ENCODE data around the gene AVL9. TPM values are rescaled to one million over a fixed set of nuclear protein-coding genes. Genes with fewer than 3 reads are reported as not detected.

The AVL9 gene
- polyA plus RNA-seq, 1 of the 3 experiments (the other 2 are of a cell fraction), result 8.9 TPM

GRCh38 chr7:32472015-32472414, 23.3 kb upstream of the AVL9 start:
- Histone ChIP-seq H3K79me2 (ENCODE audit: insufficient read depth) (no peaks in the 10 kb centered on the region), H3K4me1 (ENCODE audit: control insufficient read depth in 1 of 2, insufficient read depth in 2 of 2, low read depth in 1 of 2, low read length in 1 of 2) (no peaks in the 10 kb centered on the region), H3K4me3 (ENCODE audit: low read depth in 2 of 2, low read length in 1 of 2) (no peak overlapping the region), H4K20me1 (ENCODE audit: insufficient read depth) (no peaks in the 10 kb centered on the region), H3K36me3 (replicated peaks in 1 of 2; ENCODE audit: control insufficient read depth in 1 of 2, insufficient read depth in 2 of 2, low read length in 1 of 2) (no peaks in the 10 kb centered on the region), H3K9me2 (no peaks in the 10 kb centered on the region), H2AFZ (ENCODE audit: low read depth) (no peak overlapping the region), H3K9me3 (no peaks in the 10 kb centered on the region), H3K9ac (no peak overlapping the region), H3K4me2 (no peak overlapping the region), H3F3A (replicated peaks; ENCODE audit: insufficient read depth) (no peaks in the 10 kb centered on the region), H3K27me3 (ENCODE audit: insufficient read depth) (peaks cover 8% of the 10 kb centered on the region; the same call in 1 of the 2 replicates), H3K27ac (ENCODE audit: low read depth in 2 of 2, low read length in 1 of 2) (no peak overlapping the region)
- ChIA-PET POLR2A (no interaction called here), CTCF (interaction anchor here (1.5 kb wide), 1 partner anchor 261 kb away, joined by 7 read pairs; no protein-coding TSS in a partner anchor)
- DNase-seq, result no peak
- WGBS (ENCODE audit: low lambda C conversion rate), result 68% methylated on average over 9 of the region's 9 CpGs
- TF ChIP-seq MEF2A (IDR thresholded peaks at IDR 0.05; ENCODE audit: borderline replicate concordance, low read depth) (no peak), GABPA (IDR thresholded peaks at IDR 0.05; ENCODE audit: low read depth) (no peak), TEAD4 (IDR thresholded peaks at IDR 0.05; ENCODE audit: borderline replicate concordance, insufficient read depth) (no peak), RAD21 (IDR thresholded peaks at IDR 0.05; ENCODE audit: low read length) (no peak), FOXM1 (IDR thresholded peaks at IDR 0.05; ENCODE audit: low read depth) (no peak), TCF12 (IDR thresholded peaks at IDR 0.05) (no peak), NRF1 (IDR thresholded peaks at IDR 0.05; ENCODE audit: low read depth, low read length) (no peak), USF2 (IDR thresholded peaks at IDR 0.05; ENCODE audit: borderline replicate concordance, low read depth, low read length) (no peak), IRF3 (IDR thresholded peaks at IDR 0.05; ENCODE audit: low read depth, low read length) (no peak), CHD2 (IDR thresholded peaks at IDR 0.05; ENCODE audit: low read length, partially characterized antibody) (no peak), EP300 (IDR thresholded peaks at IDR 0.05; ENCODE audit: borderline replicate concordance in 1 of 2, low read depth in 1 of 2, low read length in 1 of 2) (no peak)

GRCh38 chr7:32474008-32474407, 21.3 kb upstream of the AVL9 start:
- H3K9me2 ChIP-seq, result no peaks in the 10 kb centered on the region
- no peak for TF ChIP-seq NFIC (IDR thresholded peaks at IDR 0.05; ENCODE audit: borderline replicate concordance)
- no peak for TF ChIP-seq GABPA (IDR thresholded peaks at IDR 0.05; ENCODE audit: low read depth)
- TF ChIP-seq REST (IDR thresholded peaks at IDR 0.05; ENCODE audit: low read depth, low read length), result no peak
- TF ChIP-seq ELF1 (IDR thresholded peaks at IDR 0.05), result no peak
- no peak for TF ChIP-seq RXRA (IDR thresholded peaks at IDR 0.05; ENCODE audit: borderline replicate concordance, low read depth)
- TF ChIP-seq FOXJ3 (CRISPR knock-in tag; IDR thresholded peaks at IDR 0.05), result no peak
- no peak for TF ChIP-seq TAF1 (IDR thresholded peaks at IDR 0.05; ENCODE audit: borderline replicate concordance, low read depth, low read length)
- TF ChIP-seq GATA2 (CRISPR knock-in tag; IDR thresholded peaks at IDR 0.05), result no peak
- TF ChIP-seq SMC3 (IDR thresholded peaks at IDR 0.05; ENCODE audit: low read depth, low read length), result no peak
- TF ChIP-seq CTCF (IDR thresholded peaks at IDR 0.05), result no peak
- TF ChIP-seq EP300 (IDR thresholded peaks at IDR 0.05; ENCODE audit: borderline replicate concordance in 1 of 2, low read depth in 1 of 2, low read length in 1 of 2), result no peak
- TF ChIP-seq USF1 (IDR thresholded peaks at IDR 0.05; ENCODE audit: borderline replicate concordance, low read depth), result no peak

More at GRCh38 chr7:32474008-32474407, 21.3 kb upstream of the AVL9 start:
- Histone ChIP-seq H3K4me1 (ENCODE audit: control insufficient read depth in 1 of 2, insufficient read depth in 2 of 2, low read depth in 1 of 2, low read length in 1 of 2) (no peaks in the 10 kb centered on the region), H3K36me3 (replicated peaks in 1 of 2; ENCODE audit: control insufficient read depth in 1 of 2, insufficient read depth in 2 of 2, low read length in 1 of 2) (no peaks in the 10 kb centered on the region), H3K79me2 (ENCODE audit: insufficient read depth) (no peaks in the 10 kb centered on the region), H3F3A (replicated peaks; ENCODE audit: insufficient read depth) (no peaks in the 10 kb centered on the region), H3K4me3 (ENCODE audit: low read depth in 2 of 2, low read length in 1 of 2) (no peak overlapping the region), H2AFZ (ENCODE audit: low read depth) (no peak overlapping the region), H3K27me3 (ENCODE audit: insufficient read depth) (peaks cover 8% of the 10 kb centered on the region; the same call in 1 of the 2 replicates), H3K9me3 (no peaks in the 10 kb centered on the region), H3K4me2 (no peak overlapping the region), H3K27ac (ENCODE audit: low read depth in 2 of 2, low read length in 1 of 2) (no peak overlapping the region), H4K20me1 (ENCODE audit: insufficient read depth) (no peaks in the 10 kb centered on the region), H3K9ac (no peak overlapping the region)
- CTCF ChIA-PET, result interaction anchor here (0.7 to 8.7 kb wide), 3 partner anchors 25 to 942 kb away, joined by 3 to 163 read pairs (median 3); no protein-coding TSS in a partner anchor
- no peak for DNase-seq
- WGBS (ENCODE audit: low lambda C conversion rate), result 17% methylated on average over 1 of the region's 1 CpG
- POLR2A ChIA-PET, result no interaction called here
